ELF-1 (cell line): Measurements from ENCODE around the gene RASA3.
"Not testable (repeated sequence)": the region's sequence is repeated elsewhere in the genome, so short reads cannot be mapped to it uniquely, and the experiment has no call there.

ENCODE experiments used
- DNase-seq: peaks from one replicate; pipeline ENCODE4 v3.0.0-alpha.2; 2016; ENCODE audit warnings: low read depth, low spot score

Gene RASA3

GRCh38 chr13:113991191-113991669 lies 141.2 kb downstream of the RASA3 start:
- DNase-seq = no peak

GRCh38 chr13:113990321-113990837 lies 142.0 kb downstream of the RASA3 start:
- DNase-seq = no peak

GRCh38 chr13:113989585-113990300 lies 142.7 kb downstream of the RASA3 start:
- no peak for DNase-seq

- DNase-seq = not testable (repeated sequence)
Observed at GRCh38 chr13:113988859-113989258, 143.6 kb downstream of the RASA3 start.

GRCh38 chr13:113982296-113982661 lies 150.1 kb downstream of the RASA3 start:
- DNase-seq = no peak

- DNase-seq = no peak
Observed at GRCh38 chr13:113981611-113982295, 150.7 kb downstream of the RASA3 start.

GRCh38 chr13:113981194-113981605 lies 151.2 kb downstream of the RASA3 start:
- no peak for DNase-seq

GRCh38 chr13:113980489-113981064 lies 151.8 kb downstream of the RASA3 start:
- no peak for DNase-seq

GRCh38 chr13:113979791-113980471 lies 152.5 kb downstream of the RASA3 start:
- DNase-seq = no peak

GRCh38 chr13:113978741-113979481 lies 153.5 kb downstream of the RASA3 start:
- DNase-seq = no peak

- DNase-seq = no peak
Observed at GRCh38 chr13:113977976-113978375, 154.4 kb downstream of the RASA3 start.

- no peak for DNase-seq
Observed at GRCh38 chr13:113976711-113977684, 155.4 kb downstream of the RASA3 start.

- no peak for DNase-seq
Observed at GRCh38 chr13:113975416-113975815, 157.0 kb downstream of the RASA3 start.

GRCh38 chr13:113974304-113975281 lies 157.8 kb downstream of the RASA3 start:
- no peak for DNase-seq

- no peak for DNase-seq
Observed at GRCh38 chr13:113973218-113974164, 158.9 kb downstream of the RASA3 start, which contains the start of gene C13orf46. Gene C13orf46, minus strand, starts transcription at chr13:113974076. Its CDS starts 79 bp downstream, at chr13:113973997.

- DNase-seq = no peak
Observed at GRCh38 chr13:113972451-113973217, 159.8 kb downstream of the RASA3 start.
